ENCODE data around the gene HAL.

Gene HAL

GRCh38 chr12:96044017-96044942 lies 48.1 kb upstream of the HAL start:
- H3K79me2 ChIP-seq (ENCODE audit: low read length): no peaks in the 10 kb centered on the region
- H2AFZ ChIP-seq (ENCODE audit: low read depth, low read length): no peak overlapping the region
- TF ChIP-seq CTCF (IDR thresholded peaks at IDR 0.05; ENCODE audit: low read depth, low read length) (no peak), EZH2phosphoT487 (IDR thresholded peaks at IDR 0.05; ENCODE audit: low read depth) (no peak)
- no peak overlapping the region for H3K9ac ChIP-seq (ENCODE audit: low read length)
- H3K9me3 ChIP-seq (ENCODE audit: insufficient read depth, low read length): no peaks in the 10 kb centered on the region
- no peak overlapping the region for H3K4me2 ChIP-seq (ENCODE audit: low read length)
- H3K36me3 ChIP-seq (replicated peaks; ENCODE audit: low read depth, low read length): no peaks in the 10 kb centered on the region
- H3K4me1 ChIP-seq (ENCODE audit: low read length): peaks cover 20% of the 10 kb centered on the region
- H3K27me3 ChIP-seq (ENCODE audit: low read depth, low read length): 0 out of 2 replicates have a peak, but pooled peaks cover 7% of the 10 kb centered on the region
- H3K27ac ChIP-seq (ENCODE audit: low read length): no peak overlapping the region
- no peaks in the 10 kb centered on the region for H4K20me1 ChIP-seq (ENCODE audit: insufficient read depth, low read length)
- no peak overlapping the region for H3K4me3 ChIP-seq (ENCODE audit: low read length)

GRCh38 chr12:96041181-96041580 lies 45.0 kb upstream of the HAL start:
- Histone ChIP-seq H3K4me3 (ENCODE audit: low read length) (no peak overlapping the region), H3K9ac (ENCODE audit: low read length) (no peak overlapping the region), H3K9me3 (ENCODE audit: insufficient read depth, low read length) (peaks cover 6% of the 10 kb centered on the region; the same call in 1 of the 2 replicates), H4K20me1 (ENCODE audit: insufficient read depth, low read length) (no peaks in the 10 kb centered on the region), H3K4me1 (ENCODE audit: low read length) (peaks cover 20% of the 10 kb centered on the region), H2AFZ (ENCODE audit: low read depth, low read length) (no peak overlapping the region), H3K27me3 (ENCODE audit: low read depth, low read length) (0 out of 2 replicates have a peak, but pooled peaks cover 4% of the 10 kb centered on the region), H3K79me2 (ENCODE audit: low read length) (no peaks in the 10 kb centered on the region), H3K36me3 (replicated peaks; ENCODE audit: low read depth, low read length) (no peaks in the 10 kb centered on the region), H3K4me2 (ENCODE audit: low read length) (no peak overlapping the region), H3K27ac (ENCODE audit: low read length) (no peak overlapping the region)
- TF ChIP-seq EZH2phosphoT487 (IDR thresholded peaks at IDR 0.05; ENCODE audit: low read depth) (no peak), CTCF (IDR thresholded peaks at IDR 0.05; ENCODE audit: low read depth, low read length) (no peak)

- no peak overlapping the region for H3K27ac ChIP-seq (ENCODE audit: low read length)
- H3K27me3 ChIP-seq (ENCODE audit: low read depth, low read length): 0 out of 2 replicates have a peak, but pooled peaks cover 4% of the 10 kb centered on the region
- peaks cover 6% of the 10 kb centered on the region; the same call in 1 of the 2 replicates for H3K9me3 ChIP-seq (ENCODE audit: insufficient read depth, low read length)
- H4K20me1 ChIP-seq (ENCODE audit: insufficient read depth, low read length): no peaks in the 10 kb centered on the region
- H3K4me2 ChIP-seq (ENCODE audit: low read length): no peak overlapping the region
- H3K9ac ChIP-seq (ENCODE audit: low read length): no peak overlapping the region
- no peaks in the 10 kb centered on the region for H3K79me2 ChIP-seq (ENCODE audit: low read length)
- H3K4me1 ChIP-seq (ENCODE audit: low read length): peaks cover 22% of the 10 kb centered on the region
- TF ChIP-seq EZH2phosphoT487 (IDR thresholded peaks at IDR 0.05; ENCODE audit: low read depth) (no peak), CTCF (IDR thresholded peaks at IDR 0.05; ENCODE audit: low read depth, low read length) (no peak)
- no peak overlapping the region for H2AFZ ChIP-seq (ENCODE audit: low read depth, low read length)
- no peak overlapping the region for H3K4me3 ChIP-seq (ENCODE audit: low read length)
- H3K36me3 ChIP-seq (replicated peaks; ENCODE audit: low read depth, low read length): no peaks in the 10 kb centered on the region
Observed at GRCh38 chr12:96040305-96041133, 44.4 kb upstream of the HAL start.

GRCh38 chr12:96039516-96039915 lies 43.4 kb upstream of the HAL start:
- 0 out of 2 replicates have a peak, but pooled peaks cover 4% of the 10 kb centered on the region for H3K27me3 ChIP-seq (ENCODE audit: low read depth, low read length)
- H3K79me2 ChIP-seq (ENCODE audit: low read length): peaks cover 7% of the 10 kb centered on the region; the same call in 1 of the 2 replicates
- H2AFZ ChIP-seq (ENCODE audit: low read depth, low read length): no peak overlapping the region
- H3K9ac ChIP-seq (ENCODE audit: low read length): no peak overlapping the region
- peaks cover 6% of the 10 kb centered on the region; the same call in 1 of the 2 replicates for H3K9me3 ChIP-seq (ENCODE audit: insufficient read depth, low read length)
- H3K27ac ChIP-seq (ENCODE audit: low read length): no peak overlapping the region
- H4K20me1 ChIP-seq (ENCODE audit: insufficient read depth, low read length): no peaks in the 10 kb centered on the region
- no peak overlapping the region for H3K4me3 ChIP-seq (ENCODE audit: low read length)
- no peak for TF ChIP-seq EZH2phosphoT487 (IDR thresholded peaks at IDR 0.05; ENCODE audit: low read depth)
- no peaks in the 10 kb centered on the region for H3K36me3 ChIP-seq (replicated peaks; ENCODE audit: low read depth, low read length)
- no peak overlapping the region for H3K4me2 ChIP-seq (ENCODE audit: low read length)
- peaks cover 24% of the 10 kb centered on the region for H3K4me1 ChIP-seq (ENCODE audit: low read length)

All from OCI-LY3 (cell line).